ENCODE results near the gene WDR7.

GRCh38 chr18:56851774-56852173 is 200.6 kb downstream of the WDR7 start:
- TF ChIP-seq CTCF (IDR thresholded peaks at IDR 0.05; ENCODE audit: low read length) (no peak), EZH2phosphoT487 (IDR thresholded peaks at IDR 0.05; ENCODE audit: low read length) (no peak)
